ENCODE data around the gene ANTXRL. TPM values are rescaled to one million over a fixed set of nuclear protein-coding genes. Genes with fewer than 3 reads are reported as not detected.
"Not testable (repeated sequence)": the region's sequence is repeated elsewhere in the genome, so short reads cannot be mapped to it uniquely, and the experiment has no call there.

Gene ANTXRL
- polyA plus RNA-seq, 2 of the 4 experiments (the other 2 are of a cell fraction), result 0.13 to 0.26 TPM

- ATAC-seq, result peak; percentile 91 to 94
- FAIRE-seq; CTCF ChIA-PET; DNase-seq (ENCODE audit: low read depth in 1 of 2, low spot score in 1 of 2); POLR2A ChIA-PET; H3K9me3 ChIP-seq; H3K4me3 ChIP-seq; H3K4me1 ChIP-seq: not testable (repeated sequence)
- WGBS (ENCODE audit: missing lambda C conversion rate), result 0% methylated on average over 3 of the region's 8 CpGs
- peak overlapping the region; percentile 70 to 79; a peak in 4 of 6 replicates for H3K27ac ChIP-seq
- peak overlapping the region; percentile 44; the same call in 2 of the 3 replicates for H3K4me2 ChIP-seq
Measured at GRCh38 chr10:46378108-46378507, 91.3 kb downstream of the ANTXRL start.

GRCh38 chr10:46379233-46379848 is 92.5 kb downstream of the ANTXRL start:
- H3K4me3 ChIP-seq; H3K4me2 ChIP-seq; ATAC-seq; H3K4me1 ChIP-seq; H3K9me3 ChIP-seq; H3K27ac ChIP-seq; DNase-seq (ENCODE audit: low read depth in 1 of 2, low spot score in 1 of 2); CTCF ChIA-PET; FAIRE-seq; POLR2A ChIA-PET: not testable (repeated sequence)
- no CpG with 5 or more reads among the region's 5 CpGs for WGBS (ENCODE audit: missing lambda C conversion rate)

Other genes starting within 250 kb of the ANTXRL start
- gene MSMB, start 240.7 kb upstream of the ANTXRL start, polyA plus RNA-seq (2011; rRNA removed), result 0.26 and 0.61 TPM in 2 replicates
- not detected in 3 replicates for gene MSMB, start 240.7 kb upstream of the ANTXRL start, polyA plus RNA-seq (2017; fragmentation: RNase III; extraction: RNeasy Plus Mini Kit Qiagen cat#74134 plus additional on column Dnase treatment)
- 31.8 and 33.7 TPM in 2 replicates for gene ANXA8L1, start 88.8 kb downstream of the ANTXRL start, polyA plus RNA-seq (2011; rRNA removed)
- 88.9 to 95.8 TPM (median 92.3 TPM) in 3 replicates for gene ANXA8L1, start 88.8 kb downstream of the ANTXRL start, polyA plus RNA-seq (2017; fragmentation: RNase III; extraction: RNeasy Plus Mini Kit Qiagen cat#74134 plus additional on column Dnase treatment)
- 92.3 and 155 TPM in 2 replicates for gene NPY4R, start 179.0 kb downstream of the ANTXRL start, polyA plus RNA-seq (2011; rRNA removed)
- gene NPY4R, start 179.0 kb downstream of the ANTXRL start, polyA plus RNA-seq (2017; fragmentation: RNase III; extraction: RNeasy Plus Mini Kit Qiagen cat#74134 plus additional on column Dnase treatment), result 71.6 to 79.6 TPM (median 76.1 TPM) in 3 replicates